GM18519 (cell line): Measurements from ENCODE around the gene ZSCAN29.

ENCODE experiments used
- ATAC-seq: cut with Tn5 transposase; IDR thresholded peaks from one replicate; pipeline ENCODE4 v1.9.1; 2021; ENCODE audit warnings: mild to moderate bottlenecking, moderate library complexity; ENCODE audit not compliant: unreplicated experiment, low FRiP score

ZSCAN29 gene

DNA sequence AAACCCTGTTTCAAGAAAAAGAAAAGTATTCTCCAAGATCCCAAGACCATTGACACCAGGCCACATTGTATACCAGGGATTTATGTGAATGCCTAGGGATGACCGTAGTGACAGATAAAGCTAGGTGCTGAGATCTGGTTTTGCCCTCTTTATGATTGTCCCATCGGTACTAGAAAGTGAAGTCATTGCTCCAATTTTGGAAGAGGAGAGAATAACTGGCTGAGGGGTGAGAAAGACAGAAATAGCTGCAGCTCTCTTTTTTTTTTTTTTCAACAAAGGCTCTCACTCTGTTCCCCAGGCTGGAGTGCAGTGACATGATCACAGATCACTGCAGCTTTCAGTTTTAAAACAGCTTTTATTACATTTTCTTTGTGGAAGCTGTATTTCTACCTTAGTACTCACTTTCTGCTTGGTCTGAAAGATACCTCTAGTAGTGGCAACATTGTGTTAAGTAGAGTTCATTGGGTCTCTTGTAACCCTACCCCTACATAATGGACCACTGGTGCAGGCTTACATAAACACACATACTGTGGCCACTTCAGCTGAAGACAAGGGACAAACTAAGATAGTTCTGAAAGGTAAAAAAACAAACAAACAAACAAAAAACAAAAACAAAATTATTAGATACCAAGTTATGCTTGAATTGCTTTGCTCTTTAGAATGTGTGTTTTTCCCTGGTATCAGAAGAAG lies 18.0 kb downstream of the ZSCAN29 start:
- no peak for ATAC-seq

DNA sequence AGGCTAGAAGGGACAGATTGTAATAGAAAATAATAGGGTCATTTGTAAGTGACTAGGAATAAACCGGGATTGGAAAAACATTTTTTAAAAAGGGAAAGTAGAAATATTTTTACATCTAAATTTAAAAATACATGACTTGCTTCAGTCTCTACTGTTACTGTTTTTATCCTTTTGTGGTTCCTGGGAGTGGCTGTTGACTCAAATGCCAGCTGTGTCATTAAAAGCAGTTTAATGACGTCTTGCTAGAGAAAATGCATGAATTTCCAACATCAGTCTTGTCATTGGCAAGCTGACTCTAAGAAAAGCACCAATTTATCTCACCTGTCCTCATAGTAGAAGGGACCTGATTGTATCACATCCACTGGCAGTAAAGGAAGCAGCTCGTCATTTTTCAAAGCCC lies 23.7 kb downstream of the ZSCAN29 start:
- no peak for ATAC-seq

DNA sequence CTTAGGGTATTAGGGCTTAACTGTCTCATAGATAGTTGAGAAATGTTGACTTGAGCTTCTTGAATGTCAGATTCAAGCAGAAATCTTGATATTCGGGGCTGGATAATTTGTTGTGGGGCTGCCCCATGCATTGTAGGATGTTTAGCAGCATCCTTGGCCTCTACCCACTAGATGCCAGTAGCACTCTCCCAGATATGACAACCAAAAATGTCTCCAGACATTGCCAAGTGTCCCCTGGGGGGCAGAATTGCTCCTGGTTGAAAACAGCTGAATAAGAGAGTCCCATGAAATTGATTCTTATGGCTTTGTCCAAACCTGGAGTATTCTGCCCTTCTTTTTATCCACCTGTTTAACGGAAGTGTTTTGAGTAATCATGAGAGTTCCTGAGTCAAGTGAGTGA lies 24.5 kb downstream of the ZSCAN29 start:
- ATAC-seq, result no peak

DNA sequence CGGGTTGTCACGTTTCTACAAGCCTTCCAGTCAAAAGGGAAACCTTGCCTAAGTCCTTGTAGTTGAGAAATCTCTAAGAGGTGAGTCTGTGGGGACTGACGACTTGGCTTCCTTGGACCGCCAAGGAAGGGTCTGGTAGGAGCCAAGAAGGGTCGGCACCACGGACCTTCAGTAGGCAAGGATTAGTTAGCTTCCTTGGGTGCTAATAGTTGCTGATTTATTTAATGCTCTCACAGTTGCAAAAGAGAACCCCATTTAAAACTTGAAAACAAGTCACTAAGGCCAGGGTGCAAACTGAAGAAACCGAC lies 40.1 kb downstream of the ZSCAN29 start:
- ATAC-seq, result no peak

- peak; percentile 72 for ATAC-seq
Measured at GRCh38 chr15:43329960-43330779, 40.7 kb downstream of the ZSCAN29 start, which contains the start of gene LCMT2. Gene LCMT2 (minus strand): TSS chr15:43330573. CDS start chr15:43330489, 84 bp downstream.

GRCh38 chr15:43329217-43329959 lies 41.5 kb downstream of the ZSCAN29 start:
- no peak for ATAC-seq

GRCh38 chr15:43325039-43325684 lies 45.7 kb downstream of the ZSCAN29 start:
- ATAC-seq, result no peak

- ATAC-seq, result no peak
Measured at GRCh38 chr15:43318990-43319771, 51.7 kb downstream of the ZSCAN29 start.

DNA sequence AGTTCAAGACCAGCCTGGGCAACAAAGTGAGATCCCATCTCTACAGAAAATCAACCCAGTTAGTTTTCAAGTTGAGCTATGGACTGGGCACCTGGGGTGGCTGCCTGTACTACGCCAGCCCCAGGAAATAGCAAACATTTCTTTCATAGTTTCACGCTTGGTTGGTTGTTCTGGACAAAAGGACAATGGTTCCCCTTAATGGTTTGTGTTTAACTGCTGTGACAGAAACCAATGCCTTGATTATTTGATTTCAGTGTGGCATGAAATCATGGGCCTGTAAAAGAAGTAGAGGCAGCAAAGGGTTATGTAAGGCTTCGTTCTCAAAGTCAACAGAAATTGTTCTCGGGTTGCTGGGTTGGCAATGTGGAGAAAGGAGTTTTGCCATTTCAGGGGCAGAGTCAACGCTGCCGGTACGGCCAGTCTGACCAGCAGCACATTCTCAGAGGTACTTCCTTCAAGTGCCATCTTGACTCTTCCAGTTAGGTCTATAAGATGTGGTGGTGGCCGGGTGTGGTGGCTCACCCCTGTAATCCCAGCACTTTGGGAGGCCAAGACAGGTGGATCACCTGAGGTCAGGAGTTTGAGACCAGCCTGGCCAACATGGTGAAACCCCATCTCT lies 53.2 kb downstream of the ZSCAN29 start:
- no peak for ATAC-seq

DNA sequence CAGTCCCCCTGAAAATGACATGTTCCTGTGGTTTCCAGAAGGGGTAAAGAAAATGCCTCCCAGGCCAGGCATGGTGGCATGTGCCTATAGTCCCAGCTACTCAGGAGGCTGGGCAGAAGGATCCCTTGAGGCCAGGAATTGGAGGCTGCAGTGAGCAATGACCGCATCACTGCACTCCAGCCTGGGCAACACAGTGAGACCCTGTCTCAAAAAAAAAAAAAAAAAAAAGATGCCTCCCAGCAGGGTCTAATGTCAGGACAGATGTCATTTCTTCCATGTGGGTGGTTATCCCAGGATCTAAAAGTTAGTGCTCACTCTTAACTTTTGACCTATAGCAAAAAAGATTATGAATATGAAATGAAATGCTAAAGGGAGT lies 53.9 kb downstream of the ZSCAN29 start:
- ATAC-seq, result no peak

GRCh38 chr15:43316016-43316970 lies 54.5 kb downstream of the ZSCAN29 start:
- ATAC-seq, result no peak

DNA sequence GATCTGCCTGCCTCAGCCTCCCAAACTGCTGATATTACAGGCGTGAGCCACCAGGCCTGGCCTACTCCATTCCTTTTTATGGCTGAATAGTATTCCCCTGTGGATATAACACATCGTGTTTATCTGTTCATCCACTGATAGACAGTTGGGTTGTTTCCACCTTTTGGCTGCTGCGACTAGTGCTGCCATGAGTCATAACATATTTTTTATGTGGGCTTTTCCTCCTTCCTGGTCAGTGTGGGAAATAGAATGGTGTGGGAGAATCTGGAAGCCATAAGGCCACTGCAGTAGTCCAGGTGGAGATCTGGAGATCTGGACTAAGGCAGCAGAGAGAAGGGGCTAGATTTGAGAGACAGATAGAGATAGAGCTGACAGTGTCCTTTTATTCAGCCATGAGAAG lies 56.7 kb downstream of the ZSCAN29 start:
- ATAC-seq, result no peak

DNA sequence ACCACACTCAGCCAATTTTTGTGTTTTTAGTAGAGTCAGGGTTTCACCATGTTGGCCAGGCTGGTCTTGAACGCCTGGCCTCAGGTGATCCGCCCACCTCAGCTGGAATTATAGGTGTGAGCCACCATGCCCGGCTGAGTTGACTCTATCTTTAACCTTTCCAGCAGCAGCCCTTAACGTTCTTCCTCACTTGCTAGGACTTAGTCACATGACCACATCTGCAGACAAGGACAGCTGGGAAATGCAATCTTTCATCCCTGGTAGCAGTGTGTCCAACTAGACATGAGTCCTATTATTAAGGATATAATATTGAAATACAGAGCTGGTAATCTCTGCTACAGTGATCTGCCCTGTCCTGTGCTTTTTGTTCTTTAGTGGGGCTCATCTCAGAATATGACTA lies 58.5 kb downstream of the ZSCAN29 start:
- no peak for ATAC-seq
